Measurements from ENCODE around the gene ATF7IP. TPM values are rescaled to one million over a fixed set of nuclear protein-coding genes. Genes with fewer than 3 reads are reported as not detected.

The ATF7IP gene
- polyA plus RNA-seq, 3 donors: 16.6 to 51.7 (median 19.2) TPM

GRCh38 chr12:14422516-14423230, 57.2 kb downstream of the ATF7IP start:
- Histone ChIP-seq H4K20me1 (ENCODE audit: insufficient read depth, low read length) (peaks cover 64% of the 10 kb centered on the region), H3K9me3 (replicated peaks in 1 of 2; ENCODE audit: control insufficient read depth in 1 of 2, insufficient read depth in 1 of 2, low read length in 2 of 2) (peaks cover 11 to 14% of the 10 kb centered on the region in 2 donors)

GRCh38 chr12:14424545-14424944, 59.1 kb downstream of the ATF7IP start:
- peaks cover 38 to 76% of the 10 kb centered on the region in 2 donors for H3K36me3 ChIP-seq (replicated peaks in 1 of 2; ENCODE audit: control insufficient read depth in 1 of 2, insufficient read depth in 2 of 2, low read length in 2 of 2)
- no peaks in the 10 kb centered on the region for H3K27me3 ChIP-seq (ENCODE audit: control insufficient read depth in 2 of 2, insufficient read depth in 2 of 2, low read length in 2 of 2)
- no peak for DNase-seq
- H3K4me3 ChIP-seq (replicated peaks in 1 of 3; ENCODE audit: low read depth in 2 of 3, low read length in 3 of 3): no peak overlapping the region
- peaks cover 70% of the 10 kb centered on the region for H4K20me1 ChIP-seq (ENCODE audit: insufficient read depth, low read length)
- intact Hi-C loops (cut with micrococcal nuclease): no loop called here
- Mint-ChIP-seq H3K36me3 (peaks cover 63 to 88% of the 10 kb centered on the region in 2 donors), H3K4me3 (no peak overlapping the region), H3K4me1 (peaks cover 3% of the 10 kb centered on the region), H3K27me3 (ENCODE audit: low read depth in 3 of 3) (peaks cover 0 to 2% (median 0%) of the 10 kb centered on the region in 3 donors), H3K27ac (peak overlapping the region in 2 of 7 donors; percentile 1 to 26), H3K9me3 (peaks cover 11 to 22% (median 16%) of the 10 kb centered on the region in 7 donors)
- no peaks in the 10 kb centered on the region for H3K4me1 ChIP-seq (ENCODE audit: control insufficient read depth in 1 of 2, insufficient read depth in 2 of 2, low read length in 2 of 2)
- no peak overlapping the region for H3K4me2 ChIP-seq (replicated peaks; ENCODE audit: extremely low read depth, low read length, poor library complexity, severe bottlenecking)
- peaks cover 95% of the 10 kb centered on the region for H3K79me2 ChIP-seq (ENCODE audit: insufficient read depth, low read length)
- no peak overlapping the region for H3K9ac ChIP-seq (ENCODE audit: insufficient read depth, low read length, poor library complexity, severe bottlenecking)
- 100% methylated on average over 3 of the region's 3 CpGs for WGBS (ENCODE audit: insufficient coverage)
- no peak overlapping the region for H3K27ac ChIP-seq (ENCODE audit: low read depth in 1 of 2, low read length in 2 of 2)
- H2AFZ ChIP-seq (ENCODE audit: insufficient read depth, low read depth, low read length, poor library complexity, severe bottlenecking): no peak overlapping the region
- no peak for TF ChIP-seq CTCF (IDR thresholded peaks at IDR 0.05)
- H3K9me3 ChIP-seq (replicated peaks in 1 of 2; ENCODE audit: control insufficient read depth in 1 of 2, insufficient read depth in 1 of 2, low read length in 2 of 2): peaks cover 11 to 14% of the 10 kb centered on the region in 2 donors

More at GRCh38 chr12:14422516-14423230, 57.2 kb downstream of the ATF7IP start:
- no peak for DNase-seq
- peaks cover 54 to 72% of the 10 kb centered on the region in 2 donors for H3K36me3 Mint-ChIP-seq
- H3K4me3 Mint-ChIP-seq: no peak overlapping the region
- no peaks in the 10 kb centered on the region for H3K27me3 ChIP-seq (ENCODE audit: control insufficient read depth in 2 of 2, insufficient read depth in 2 of 2, low read length in 2 of 2)
- H3K9ac ChIP-seq (ENCODE audit: insufficient read depth, low read length, poor library complexity, severe bottlenecking): no peak overlapping the region
- H2AFZ ChIP-seq (ENCODE audit: insufficient read depth, low read depth, low read length, poor library complexity, severe bottlenecking): no peak overlapping the region
- 100% methylated on average over 1 of the region's 4 CpGs for WGBS (ENCODE audit: insufficient coverage)
- H3K9me3 Mint-ChIP-seq: peaks cover 11 to 22% (median 18%) of the 10 kb centered on the region in 7 donors
- H3K27ac ChIP-seq (ENCODE audit: low read depth in 1 of 2, low read length in 2 of 2): no peak overlapping the region
- H3K4me1 Mint-ChIP-seq: peaks cover 7% of the 10 kb centered on the region
- no peak overlapping the region for H3K4me2 ChIP-seq (replicated peaks; ENCODE audit: extremely low read depth, low read length, poor library complexity, severe bottlenecking)
- peak overlapping the region in 1 of 7 donors; percentile 60 for H3K27ac Mint-ChIP-seq
- TF ChIP-seq CTCF (IDR thresholded peaks at IDR 0.05): no peak
- peaks cover 0 to 2% (median 0%) of the 10 kb centered on the region in 3 donors for H3K27me3 Mint-ChIP-seq (ENCODE audit: low read depth in 3 of 3)
- intact Hi-C loops (cut with micrococcal nuclease): no loop called here
- peaks cover 38 to 58% of the 10 kb centered on the region in 2 donors for H3K36me3 ChIP-seq (replicated peaks in 1 of 2; ENCODE audit: control insufficient read depth in 1 of 2, insufficient read depth in 2 of 2, low read length in 2 of 2)
- peaks cover 95% of the 10 kb centered on the region for H3K79me2 ChIP-seq (ENCODE audit: insufficient read depth, low read length)
- H3K4me1 ChIP-seq (ENCODE audit: control insufficient read depth in 1 of 2, insufficient read depth in 2 of 2, low read length in 2 of 2): no peaks in the 10 kb centered on the region
- no peak overlapping the region for H3K4me3 ChIP-seq (replicated peaks in 1 of 3; ENCODE audit: low read depth in 2 of 3, low read length in 3 of 3)
